Vagina (tissue), 2 donors: ENCODE data around the gene PLEKHH3. TPM values are rescaled to one million over a fixed set of nuclear protein-coding genes. Genes with fewer than 3 reads are reported as not detected.
A peak's percentile ranks its signal among the peaks of the same experiment; 100 is the strongest.
"Not testable (repeated sequence)": the region's sequence is repeated elsewhere in the genome, so short reads cannot be mapped to it uniquely, and the experiment has no call there.

Experiments
- DNase-seq, 2 donors: peaks; one replicate each; pipeline ENCODE4 v3.0.0-alpha.2; 2017; ENCODE audit errors: extremely low spot score in 2 of 2
- H3K27ac ChIP-seq: fragments of 200-600 bp; sonication (generic); one replicate; pipeline ENCODE4 v1.5.1; 2019
- H3K27me3 ChIP-seq: fragments of 200-600 bp; sonication (generic); one replicate; pipeline ENCODE4 v1.5.1; 2019
- H3K36me3 ChIP-seq, 2 donors: fragments of 200-600 bp; sonication (generic); one replicate each; pipeline ENCODE4 v1.5.1; 2017 to 2019
- H3K4me1 ChIP-seq: fragments of 200-600 bp; sonication (generic); one replicate; pipeline ENCODE4 v1.5.1; 2019
- H3K4me3 ChIP-seq, 2 donors: fragments of 200-600 bp; sonication (generic); 1 replicate in 1 of 2; 2 replicates in 1 of 2; pipeline ENCODE4 v1.5.1; 2016 to 2019
- H3K9me3 ChIP-seq: fragments of 200-600 bp; sonication (generic); one replicate; pipeline ENCODE4 v1.5.1; 2019
- POLR2A ChIP-seq, 2 donors: fragments of 450-650 bp; IDR thresholded peaks; one replicate each; pipeline ENCODE4 v1.6.1; 2017; ENCODE audit warnings: antibody characterized with exemption in 2 of 2, mild to moderate bottlenecking in 2 of 2, moderate library complexity in 2 of 2
- POLR2AphosphoS5 ChIP-seq, 2 donors: sonication (generic); formaldehyde crosslinking; IDR thresholded peaks; one replicate each; pipeline ENCODE4 v1.9.0; 2017; ENCODE audit warnings: antibody characterized with exemption in 2 of 2, mild to moderate bottlenecking in 2 of 2, low read depth in 1 of 2; ENCODE audit not compliant: insufficient read depth in 1 of 2
- intact Hi-C: fragments of 100-400 bp; cut with DNase I; formaldehyde crosslinking; loops from one replicate; pipeline ENCODE4 v1.15.1; 2023
- total RNA-seq: library from RNA; depleted of rRNA; stranded (reverse); fragments of >200 nt; gene quantifications from one replicate; pipeline ENCODE4 v1.2.3, GENCODE V29; 2016
- TF ChIP-seq, protein P1 (sequence below), 3 experiments: fragments of 450-650 bp in 2 of 3; fragments of 200-600 bp in 1 of 3; sonication (generic) in 1 of 3; IDR thresholded peaks; one replicate each; pipeline ENCODE4 v1.5.1; 2017 to 2019; ENCODE audit warnings: antibody characterized with exemption in 3 of 3, mild to moderate bottlenecking in 2 of 3, moderate library complexity in 2 of 3

Gene PLEKHH3
- total RNA-seq, 1 donor from 2014 or later = 44.9 TPM

DNA sequence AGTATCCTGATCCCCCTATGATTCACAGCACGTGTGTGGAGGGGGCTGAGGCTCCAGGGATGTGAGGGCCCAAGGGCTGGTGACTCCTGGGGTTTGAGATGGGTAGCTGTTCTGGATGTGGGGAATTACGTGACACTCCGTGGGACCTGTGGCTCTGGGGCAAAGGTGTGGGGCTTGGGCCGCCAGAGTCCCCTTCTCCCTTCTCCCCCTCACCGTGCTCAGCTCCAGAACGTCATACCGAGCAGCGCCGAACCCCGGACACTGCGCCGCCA lies 7.2 kb downstream of the PLEKHH3 start:
- Histone ChIP-seq H3K4me3 (no peak overlapping the region), H3K36me3 (peaks cover 0 to 63% of the 10 kb centered on the region in 2 donors)
- TF ChIP-seq, protein P1, sequence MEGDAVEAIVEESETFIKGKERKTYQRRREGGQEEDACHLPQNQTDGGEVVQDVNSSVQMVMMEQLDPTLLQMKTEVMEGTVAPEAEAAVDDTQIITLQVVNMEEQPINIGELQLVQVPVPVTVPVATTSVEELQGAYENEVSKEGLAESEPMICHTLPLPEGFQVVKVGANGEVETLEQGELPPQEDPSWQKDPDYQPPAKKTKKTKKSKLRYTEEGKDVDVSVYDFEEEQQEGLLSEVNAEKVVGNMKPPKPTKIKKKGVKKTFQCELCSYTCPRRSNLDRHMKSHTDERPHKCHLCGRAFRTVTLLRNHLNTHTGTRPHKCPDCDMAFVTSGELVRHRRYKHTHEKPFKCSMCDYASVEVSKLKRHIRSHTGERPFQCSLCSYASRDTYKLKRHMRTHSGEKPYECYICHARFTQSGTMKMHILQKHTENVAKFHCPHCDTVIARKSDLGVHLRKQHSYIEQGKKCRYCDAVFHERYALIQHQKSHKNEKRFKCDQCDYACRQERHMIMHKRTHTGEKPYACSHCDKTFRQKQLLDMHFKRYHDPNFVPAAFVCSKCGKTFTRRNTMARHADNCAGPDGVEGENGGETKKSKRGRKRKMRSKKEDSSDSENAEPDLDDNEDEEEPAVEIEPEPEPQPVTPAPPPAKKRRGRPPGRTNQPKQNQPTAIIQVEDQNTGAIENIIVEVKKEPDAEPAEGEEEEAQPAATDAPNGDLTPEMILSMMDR (IDR thresholded peaks at IDR 0.05) = no peak
- no peak for TF ChIP-seq POLR2A (IDR thresholded peaks at IDR 0.05)
- no peak for TF ChIP-seq POLR2AphosphoS5 (IDR thresholded peaks at IDR 0.05; ENCODE audit: insufficient read depth in 1 of 2, low read depth in 1 of 2)

DNA sequence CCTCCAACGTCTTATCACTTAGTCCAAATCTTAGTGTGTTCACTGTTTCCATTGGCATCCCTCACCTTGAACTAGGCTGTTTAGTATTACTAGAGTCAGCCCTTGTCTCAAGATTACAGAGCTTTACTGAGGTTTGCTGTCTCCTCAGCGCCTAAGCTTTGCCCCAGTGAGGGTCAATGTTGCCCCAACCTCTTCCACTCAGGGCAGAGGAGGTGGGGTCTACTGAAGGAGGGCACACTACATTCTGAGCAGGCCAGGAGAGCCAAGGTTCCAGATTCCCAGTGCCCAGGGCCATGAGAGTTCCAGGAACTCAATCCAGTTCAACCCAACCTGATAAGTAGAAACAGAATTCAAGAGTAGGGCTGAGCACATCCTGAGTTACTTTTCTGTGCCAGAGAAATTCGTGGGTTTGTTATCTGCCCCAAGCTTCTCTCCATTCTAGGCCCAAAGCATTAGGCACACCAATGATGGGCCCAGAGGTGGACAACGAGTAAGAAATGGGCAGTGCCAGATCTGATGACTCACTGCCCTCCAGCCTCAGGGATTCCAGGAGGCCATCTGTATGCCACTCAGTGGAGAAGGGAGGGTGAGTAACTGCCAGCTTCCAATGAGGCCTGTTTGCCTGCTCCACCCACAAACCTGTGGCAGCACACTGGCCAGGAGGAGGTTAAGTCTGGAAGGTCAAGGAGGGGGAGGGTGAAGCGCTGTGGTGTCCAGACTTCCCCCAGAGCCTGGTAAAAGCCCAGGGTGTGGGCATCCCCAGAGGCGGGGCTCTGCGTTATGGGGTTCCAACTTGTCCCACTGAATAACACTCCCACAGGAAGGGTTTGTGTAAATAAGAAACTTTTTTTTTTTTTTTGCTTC lies 9.5 kb downstream of the PLEKHH3 start:
- Histone ChIP-seq H3K4me1 (peaks cover 55% of the 10 kb centered on the region), H3K4me3 (no peak overlapping the region), H3K27ac (peak overlapping the region; percentile 68), H3K27me3 (no peaks in the 10 kb centered on the region), H3K9me3 (no peaks in the 10 kb centered on the region), H3K36me3 (peaks cover 0 to 56% of the 10 kb centered on the region in 2 donors)
- TF ChIP-seq, protein P1 (IDR thresholded peaks at IDR 0.05) = no peak
- TF ChIP-seq POLR2AphosphoS5 (IDR thresholded peaks at IDR 0.05; ENCODE audit: insufficient read depth in 1 of 2, low read depth in 1 of 2) (no peak), POLR2A (IDR thresholded peaks at IDR 0.05) (no peak)
- intact Hi-C loops = no loop called here
- peak in 1 of 2 donors; percentile 88 for DNase-seq

More for the DNA sequence above, 7.2 kb downstream of the PLEKHH3 start:
- DNase-seq = no peak
- Histone ChIP-seq H3K4me1 (peaks cover 78% of the 10 kb centered on the region), H3K27me3 (no peaks in the 10 kb centered on the region), H3K27ac (peak overlapping the region; percentile 68), H3K9me3 (no peaks in the 10 kb centered on the region)
- intact Hi-C loops = no loop called here

DNA sequence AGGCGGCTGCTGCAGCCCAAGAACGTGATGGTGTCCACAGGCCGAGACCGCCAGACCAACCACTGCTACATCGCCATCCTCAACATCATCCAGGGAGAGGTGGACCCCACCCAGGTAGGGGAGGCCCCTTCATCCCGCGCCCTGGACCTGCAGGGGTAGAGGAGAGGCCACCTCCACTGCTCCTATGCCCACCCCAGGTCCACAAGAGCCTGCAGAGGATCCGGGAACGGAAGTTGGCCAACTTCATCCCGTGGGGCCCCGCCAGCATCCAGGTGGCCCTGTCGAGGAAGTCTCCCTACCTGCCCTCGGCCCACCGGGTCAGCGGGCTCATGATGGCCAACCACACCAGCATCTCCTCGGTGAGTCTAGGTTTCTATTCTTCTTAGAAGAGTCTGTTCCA lies 10.7 kb downstream of the PLEKHH3 start:
- peaks cover 0 to 45% of the 10 kb centered on the region in 2 donors for H3K36me3 ChIP-seq
- H3K27me3 ChIP-seq, H3K9me3 ChIP-seq, H3K4me3 ChIP-seq, DNase-seq, intact Hi-C loops: not testable (repeated sequence)
- H3K27ac ChIP-seq = peak overlapping the region; percentile 68
- peaks cover 46% of the 10 kb centered on the region for H3K4me1 ChIP-seq

DNA sequence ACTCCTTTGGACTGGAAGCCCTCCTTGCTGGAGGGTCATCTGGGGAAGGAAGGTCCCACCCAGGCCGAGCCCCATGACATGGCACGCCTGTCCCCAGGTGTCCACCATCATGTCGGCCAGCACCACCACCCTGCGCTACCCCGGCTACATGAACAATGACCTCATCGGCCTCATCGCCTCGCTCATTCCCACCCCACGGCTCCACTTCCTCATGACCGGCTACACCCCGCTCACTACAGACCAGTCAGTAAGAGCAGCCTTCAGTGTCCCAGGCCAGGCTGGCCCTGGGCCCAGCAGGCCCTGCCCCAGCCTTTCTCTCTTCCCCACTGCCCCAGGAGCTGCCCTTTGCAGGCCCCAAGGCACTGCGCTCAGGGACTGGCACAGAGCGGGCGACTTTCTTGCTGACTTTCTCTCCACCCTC lies 11.2 kb downstream of the PLEKHH3 start:
- Histone ChIP-seq H3K4me1 (peaks cover 46% of the 10 kb centered on the region), H3K36me3 (peaks cover 0 to 40% of the 10 kb centered on the region in 2 donors), H3K4me3 (no peak overlapping the region), H3K27ac (peak overlapping the region; percentile 68), H3K27me3 (no peaks in the 10 kb centered on the region), H3K9me3 (no peaks in the 10 kb centered on the region)
- no peak for DNase-seq
- TF ChIP-seq POLR2A (IDR thresholded peaks at IDR 0.05) = no peak
- no peak for TF ChIP-seq POLR2AphosphoS5 (IDR thresholded peaks at IDR 0.05; ENCODE audit: insufficient read depth in 1 of 2, low read depth in 1 of 2)
- TF ChIP-seq, protein P1 (IDR thresholded peaks at IDR 0.05) = no peak
- intact Hi-C loops = no loop called here

DNA sequence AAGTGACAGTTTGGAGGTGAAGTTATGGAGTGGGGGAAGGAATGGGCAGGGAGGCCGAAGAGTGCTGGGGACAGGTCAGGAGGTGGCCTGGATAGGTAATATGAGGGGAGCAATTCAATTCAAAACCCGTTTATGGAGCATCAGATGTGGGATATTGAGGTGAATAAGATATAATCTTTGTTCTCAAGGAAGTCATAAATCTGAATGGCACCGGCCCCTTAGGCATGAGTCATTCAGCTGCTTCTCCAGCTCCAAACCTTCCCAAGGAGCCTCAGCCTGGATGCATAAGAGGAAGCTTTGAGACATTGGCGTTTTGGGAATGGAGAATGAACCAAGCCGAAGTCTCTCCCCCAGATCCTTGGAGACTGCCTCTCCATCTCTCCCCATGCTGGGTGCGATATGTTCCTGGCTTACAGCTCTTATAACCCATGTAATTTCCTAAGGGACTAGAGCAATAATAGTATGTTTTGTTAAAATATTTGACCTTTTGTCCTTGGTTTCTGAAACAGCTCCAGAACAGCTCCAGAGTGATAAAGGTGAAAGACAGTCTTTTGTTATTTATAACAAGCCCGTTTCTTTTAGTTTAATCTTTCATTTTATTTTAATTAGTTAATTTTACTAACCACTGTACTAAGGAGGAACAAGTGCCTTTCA lies 16.0 kb downstream of the PLEKHH3 start:
- no peak overlapping the region for H3K4me3 ChIP-seq
- no peaks in the 10 kb centered on the region for H3K27me3 ChIP-seq
- TF ChIP-seq, protein P1 (IDR thresholded peaks at IDR 0.05) = no peak
- TF ChIP-seq POLR2A (IDR thresholded peaks at IDR 0.05) (no peak), POLR2AphosphoS5 (IDR thresholded peaks at IDR 0.05; ENCODE audit: insufficient read depth in 1 of 2, low read depth in 1 of 2) (peak in 1 of 2 donors; percentile 72)
- H3K9me3 ChIP-seq = no peaks in the 10 kb centered on the region
- peak overlapping the region; percentile 88 for H3K27ac ChIP-seq
- H3K4me1 ChIP-seq = peaks cover 22% of the 10 kb centered on the region
- H3K36me3 ChIP-seq = peaks cover 0 to 14% of the 10 kb centered on the region in 2 donors
- intact Hi-C loops = no loop called here
- DNase-seq = peak in 1 of 2 donors; percentile 89

DNA sequence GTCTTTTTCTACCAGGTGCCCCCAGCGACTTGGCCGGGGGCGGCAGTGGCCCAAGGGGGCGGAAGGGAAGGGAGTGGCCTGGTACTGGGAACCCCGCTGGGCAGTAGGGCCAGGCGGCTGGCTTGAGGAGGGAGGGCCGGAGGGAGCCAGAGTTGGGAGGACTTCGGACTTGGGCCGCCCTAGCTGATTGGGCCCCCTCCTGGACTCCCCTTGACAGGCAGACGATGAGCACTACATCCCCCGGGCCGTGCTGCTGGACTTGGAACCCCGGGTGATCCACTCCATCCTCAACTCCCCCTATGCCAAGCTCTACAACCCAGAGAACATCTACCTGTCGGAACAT lies 16.9 kb downstream of the PLEKHH3 start:
- H3K27ac ChIP-seq = peak overlapping the region; percentile 88
- DNase-seq, intact Hi-C loops, H3K9me3 ChIP-seq, H3K27me3 ChIP-seq, H3K36me3 ChIP-seq: not testable (repeated sequence)
- peak overlapping the region; percentile 66 to 81 for H3K4me3 ChIP-seq
- H3K4me1 ChIP-seq = peaks cover 22% of the 10 kb centered on the region
